ENCODE results near the gene ZNF286A.
"Not testable (repeated sequence)": the region's sequence is repeated elsewhere in the genome, so short reads cannot be mapped to it uniquely, and the experiment has no call there.

GRCh38 chr17:15704813-15705212, 5.3 kb downstream of the ZNF286A start:
- not testable (repeated sequence) for TF ChIP-seq CTCF, POLR2A (IDR thresholded peaks at IDR 0.05)
